ENCODE data around the gene LRCH1.

- TF ChIP-seq CTCF (conservative IDR thresholded peaks at IDR 0.05; ENCODE audit: low read depth, low read length) (no peak), POLR2A (IDR thresholded peaks at IDR 0.05; ENCODE audit: low read depth, low read length) (no peak), RAD21 (IDR thresholded peaks at IDR 0.05; ENCODE audit: low read length) (no peak), USF2 (IDR thresholded peaks at IDR 0.05; ENCODE audit: low read depth, low read length) (no peak), MAZ (IDR thresholded peaks at IDR 0.05; ENCODE audit: borderline replicate concordance, low read depth, low read length) (no peak), MAFK (IDR thresholded peaks at IDR 0.05; ENCODE audit: low read depth, low read length) (no peak), MXI1 (IDR thresholded peaks at IDR 0.05; ENCODE audit: borderline replicate concordance, low read depth, low read length) (no peak), CHD1 (IDR thresholded peaks at IDR 0.05; ENCODE audit: low read depth, low read length) (no peak), FOS (IDR thresholded peaks at IDR 0.05; ENCODE audit: low read depth, low read length) (no peak), BHLHE40 (IDR thresholded peaks at IDR 0.05; ENCODE audit: low read depth, low read length) (no peak), NFE2L2 (IDR thresholded peaks at IDR 0.05; ENCODE audit: low read depth, low read length) (no peak), RCOR1 (IDR thresholded peaks at IDR 0.05; ENCODE audit: insufficient replicate concordance, low read length) (no peak), RFX5 (IDR thresholded peaks at IDR 0.05; ENCODE audit: low read depth, low read length) (no peak), ELK1 (IDR thresholded peaks at IDR 0.05; ENCODE audit: borderline replicate concordance, low read depth, low read length) (no peak)
Measured at GRCh38 chr13:46521486-46521885, 31.5 kb upstream of the LRCH1 start.
